ENCODE measurements around the gene HBEGF.

HBEGF gene

DNA sequence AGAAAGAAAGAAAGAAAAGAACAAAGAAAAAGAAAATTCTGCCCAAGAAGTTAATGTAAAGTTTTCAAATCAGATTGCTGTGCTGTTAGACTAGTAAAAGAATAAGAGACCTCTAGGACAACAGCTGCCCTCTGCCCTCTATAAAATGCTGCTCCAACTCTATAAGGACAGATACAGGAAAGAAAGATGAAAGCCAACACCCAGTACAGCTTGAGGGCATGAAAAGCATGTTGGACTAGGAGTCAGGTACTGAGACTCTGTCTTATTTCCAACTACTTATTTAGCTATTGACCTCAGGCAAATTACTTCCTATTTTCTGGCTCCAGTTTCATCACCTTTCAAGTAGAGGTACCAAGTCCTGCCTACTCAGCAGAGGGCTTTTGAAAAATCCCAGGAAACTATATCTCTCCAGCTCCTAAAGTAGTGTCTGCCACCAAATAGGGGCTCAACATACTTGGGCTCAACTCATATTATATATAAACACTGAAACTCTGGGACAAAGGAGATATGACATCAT, 5.7 kb downstream of the HBEGF start:
- peaks cover 19 to 57% (median 26%) of the 10 kb centered on the region in 4 experiments for H3K4me1 ChIP-seq (ENCODE audit: control extremely low read depth in 1 of 4, control insufficient read depth in 4 of 4, insufficient read depth in 4 of 4, low read length in 3 of 4)
- ChIA-PET CTCF (interaction anchor here (0.8 to 19.8 kb wide), 4 partner anchors 10 to 90 kb away, joined by 3 to 552 read pairs (median 104); partner anchors contain the start of gene HBEGF), POLR2A (no interaction called here)
- peaks cover 0 to 5% (median 0%) of the 10 kb centered on the region in 4 experiments for H3K36me3 ChIP-seq (ENCODE audit: control insufficient read depth in 4 of 4, insufficient read depth in 4 of 4, low read length in 3 of 4)
- peaks cover 0 to 10% (median 4%) of the 10 kb centered on the region in 5 experiments for H3K27me3 ChIP-seq (replicated peaks in 2 of 5; ENCODE audit: control insufficient read depth in 4 of 5, insufficient read depth in 5 of 5, low read length in 4 of 5)
- no peak overlapping the region for H3K4me3 ChIP-seq (ENCODE audit: control insufficient read depth in 1 of 7, extremely low read depth in 1 of 7, insufficient read depth in 4 of 7, low read depth in 2 of 7, low read length in 6 of 7)
- no peak for DNase-seq
- no peaks in the 10 kb centered on the region for H3K9me3 ChIP-seq (ENCODE audit: control extremely low read depth in 1 of 5, control insufficient read depth in 4 of 5, insufficient read depth in 2 of 5, low read depth in 1 of 5, low read length in 4 of 5)
- no peak overlapping the region for H3K27ac ChIP-seq (ENCODE audit: insufficient read depth in 1 of 2, low read depth in 1 of 2, low read length in 2 of 2, poor library complexity in 1 of 2, severe bottlenecking in 2 of 2)

DNA sequence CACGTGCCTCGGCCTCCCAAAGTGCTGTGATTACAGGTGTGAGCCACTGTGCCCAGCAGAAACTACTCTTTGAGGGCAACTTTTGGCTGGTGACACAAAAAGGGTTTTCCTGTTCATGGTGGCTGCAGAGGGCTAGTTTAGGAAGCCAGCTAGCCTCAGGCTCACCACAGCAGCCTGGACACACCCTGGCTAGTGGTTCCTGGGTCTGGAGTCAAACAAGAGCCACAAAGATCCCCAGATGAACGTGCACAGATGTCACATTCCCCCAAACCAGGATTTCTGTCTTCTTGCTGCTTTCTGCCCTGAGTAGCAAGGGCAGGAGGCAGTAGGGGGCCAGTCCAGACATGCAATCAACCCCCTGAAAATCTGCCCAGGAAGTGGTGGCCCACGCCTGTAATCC, 6.8 kb downstream of the HBEGF start:
- peaks cover 18 to 47% (median 25%) of the 10 kb centered on the region in 4 experiments for H3K4me1 ChIP-seq (ENCODE audit: control extremely low read depth in 1 of 4, control insufficient read depth in 4 of 4, insufficient read depth in 4 of 4, low read length in 3 of 4)
- CTCF ChIA-PET: interaction anchor here (19.8 kb wide), 1 partner anchor 11 kb away, joined by 204 read pairs; the partner anchor contains the start of gene HBEGF
- POLR2A ChIA-PET: no interaction called here
- no peaks in the 10 kb centered on the region for H3K9me3 ChIP-seq (ENCODE audit: control extremely low read depth in 1 of 5, control insufficient read depth in 4 of 5, insufficient read depth in 2 of 5, low read depth in 1 of 5, low read length in 4 of 5)
- no peak overlapping the region for H3K27ac ChIP-seq (ENCODE audit: insufficient read depth in 1 of 2, low read depth in 1 of 2, low read length in 2 of 2, poor library complexity in 1 of 2, severe bottlenecking in 2 of 2)
- H3K4me3 ChIP-seq (ENCODE audit: control insufficient read depth in 1 of 7, extremely low read depth in 1 of 7, insufficient read depth in 4 of 7, low read depth in 2 of 7, low read length in 6 of 7): no peak overlapping the region
- no peaks in the 10 kb centered on the region for H3K27me3 ChIP-seq (replicated peaks in 2 of 5; ENCODE audit: control insufficient read depth in 4 of 5, insufficient read depth in 5 of 5, low read length in 4 of 5)
- DNase-seq: no peak
- 86% methylated on average over 4 of the region's 4 CpGs for WGBS (ENCODE audit: insufficient coverage)
- H3K36me3 ChIP-seq (ENCODE audit: control insufficient read depth in 4 of 4, insufficient read depth in 4 of 4, low read length in 3 of 4): peaks cover 0 to 12% (median 0%) of the 10 kb centered on the region in 4 experiments

DNA sequence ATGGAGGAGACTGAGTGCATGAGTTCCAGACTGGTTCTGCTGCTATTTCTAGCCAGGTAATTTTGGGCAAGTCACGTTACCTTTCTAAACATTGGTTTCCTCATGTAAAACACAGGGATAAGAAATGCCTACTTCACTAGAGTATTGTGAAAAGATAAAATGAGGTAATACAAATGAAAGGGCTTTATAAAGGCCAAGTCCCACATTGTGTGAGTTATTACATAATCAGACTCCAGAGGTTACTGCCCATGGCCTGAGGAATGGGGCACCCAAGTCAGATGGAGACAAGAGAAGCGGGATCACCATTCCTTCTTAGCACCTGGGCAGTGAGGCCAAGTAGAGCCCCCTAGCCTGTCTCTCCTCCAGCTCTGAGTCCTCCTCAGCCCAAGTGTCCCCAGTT, 7.5 kb downstream of the HBEGF start:
- Histone ChIP-seq H3K27ac (ENCODE audit: insufficient read depth in 1 of 2, low read depth in 1 of 2, low read length in 2 of 2, poor library complexity in 1 of 2, severe bottlenecking in 2 of 2) (no peak overlapping the region), H3K4me3 (ENCODE audit: control insufficient read depth in 1 of 7, extremely low read depth in 1 of 7, insufficient read depth in 4 of 7, low read depth in 2 of 7, low read length in 6 of 7) (no peak overlapping the region), H3K27me3 (replicated peaks in 2 of 5; ENCODE audit: control insufficient read depth in 4 of 5, insufficient read depth in 5 of 5, low read length in 4 of 5) (no peaks in the 10 kb centered on the region), H3K9me3 (ENCODE audit: control extremely low read depth in 1 of 5, control insufficient read depth in 4 of 5, insufficient read depth in 2 of 5, low read depth in 1 of 5, low read length in 4 of 5) (no peaks in the 10 kb centered on the region), H3K36me3 (ENCODE audit: control insufficient read depth in 4 of 4, insufficient read depth in 4 of 4, low read length in 3 of 4) (peaks cover 0 to 19% (median 0%) of the 10 kb centered on the region in 4 experiments), H3K4me1 (ENCODE audit: control extremely low read depth in 1 of 4, control insufficient read depth in 4 of 4, insufficient read depth in 4 of 4, low read length in 3 of 4) (peaks cover 18 to 41% (median 25%) of the 10 kb centered on the region in 4 experiments)
- ChIA-PET POLR2A (no interaction called here), CTCF (interaction anchor here (19.8 kb wide), 1 partner anchor 11 kb away, joined by 204 read pairs; the partner anchor contains the start of gene HBEGF)
- WGBS (ENCODE audit: insufficient coverage): 100% methylated on average over 2 of the region's 2 CpGs
- DNase-seq: no peak

DNA sequence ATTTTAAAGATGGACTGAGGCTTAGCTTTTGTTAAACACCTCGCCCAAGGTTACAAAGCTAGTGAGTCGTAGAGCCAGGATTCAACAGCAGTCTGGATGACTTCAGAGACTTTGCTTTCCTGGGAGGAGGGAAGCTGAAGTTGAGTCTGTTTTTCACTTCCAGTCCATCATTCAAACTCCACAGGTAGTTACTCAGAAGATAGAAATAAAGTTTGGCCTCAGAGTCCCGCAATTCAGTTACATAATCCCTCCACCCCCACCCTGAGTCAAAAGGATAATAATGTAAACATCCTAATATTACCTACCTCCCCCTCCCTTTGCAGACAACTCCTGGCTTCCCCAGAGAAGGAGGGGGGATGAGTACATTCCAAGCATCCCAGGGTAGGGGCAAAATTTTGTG, 8.1 kb downstream of the HBEGF start:
- Histone ChIP-seq H3K4me1 (ENCODE audit: control extremely low read depth in 1 of 4, control insufficient read depth in 4 of 4, insufficient read depth in 4 of 4, low read length in 3 of 4) (peaks cover 18 to 35% (median 23%) of the 10 kb centered on the region in 4 experiments), H3K4me3 (ENCODE audit: control insufficient read depth in 1 of 7, extremely low read depth in 1 of 7, insufficient read depth in 4 of 7, low read depth in 2 of 7, low read length in 6 of 7) (no peak overlapping the region), H3K36me3 (ENCODE audit: control insufficient read depth in 4 of 4, insufficient read depth in 4 of 4, low read length in 3 of 4) (peaks cover 0 to 20% (median 0%) of the 10 kb centered on the region in 4 experiments), H3K27ac (ENCODE audit: insufficient read depth in 1 of 2, low read depth in 1 of 2, low read length in 2 of 2, poor library complexity in 1 of 2, severe bottlenecking in 2 of 2) (no peak overlapping the region), H3K27me3 (replicated peaks in 2 of 5; ENCODE audit: control insufficient read depth in 4 of 5, insufficient read depth in 5 of 5, low read length in 4 of 5) (no peaks in the 10 kb centered on the region), H3K9me3 (ENCODE audit: control extremely low read depth in 1 of 5, control insufficient read depth in 4 of 5, insufficient read depth in 2 of 5, low read depth in 1 of 5, low read length in 4 of 5) (no peaks in the 10 kb centered on the region)
- DNase-seq: no peak
- CTCF ChIA-PET: interaction anchor here (1.6 to 19.8 kb wide), 2 partner anchors 12 to 77 kb away, joined by 4 to 204 read pairs; partner anchors contain the start of gene HBEGF
- WGBS (ENCODE audit: insufficient coverage): no CpG with 5 or more reads among the region's 3 CpGs
- POLR2A ChIA-PET: no interaction called here

DNA sequence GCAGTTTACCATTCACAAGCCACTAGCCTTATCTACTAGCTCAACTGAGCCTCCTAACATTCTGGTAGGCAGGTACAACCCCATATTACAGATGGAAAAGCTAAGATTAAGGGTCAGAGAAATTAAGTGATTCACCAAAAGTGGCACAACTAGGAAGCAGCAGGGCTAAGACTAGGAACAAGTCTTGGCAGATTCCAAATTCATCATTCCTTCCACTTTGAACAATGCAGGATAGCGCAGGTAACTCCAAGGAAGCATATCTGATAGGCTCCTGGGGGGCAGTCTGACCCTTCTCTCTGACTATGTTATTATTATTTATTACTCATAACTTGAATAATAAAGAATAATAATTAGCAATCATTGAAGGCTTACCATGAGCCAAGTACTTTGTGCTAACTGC, 8.5 kb downstream of the HBEGF start:
- no peak overlapping the region for H3K4me3 ChIP-seq (ENCODE audit: control insufficient read depth in 1 of 7, extremely low read depth in 1 of 7, insufficient read depth in 4 of 7, low read depth in 2 of 7, low read length in 6 of 7)
- H3K36me3 ChIP-seq (ENCODE audit: control insufficient read depth in 4 of 4, insufficient read depth in 4 of 4, low read length in 3 of 4): peaks cover 0 to 22% (median 0%) of the 10 kb centered on the region in 4 experiments
- no CpG with 5 or more reads among the region's 1 CpG for WGBS (ENCODE audit: insufficient coverage)
- H3K9me3 ChIP-seq (ENCODE audit: control extremely low read depth in 1 of 5, control insufficient read depth in 4 of 5, insufficient read depth in 2 of 5, low read depth in 1 of 5, low read length in 4 of 5): no peaks in the 10 kb centered on the region
- CTCF ChIA-PET: interaction anchor here (1.1 to 19.8 kb wide), 3 partner anchors 12 to 93 kb away, joined by 3 to 204 read pairs (median 4); partner anchors contain the start of gene HBEGF
- peaks cover 16 to 31% (median 19%) of the 10 kb centered on the region in 4 experiments for H3K4me1 ChIP-seq (ENCODE audit: control extremely low read depth in 1 of 4, control insufficient read depth in 4 of 4, insufficient read depth in 4 of 4, low read length in 3 of 4)
- DNase-seq: no peak
- POLR2A ChIA-PET: no interaction called here
- no peaks in the 10 kb centered on the region for H3K27me3 ChIP-seq (replicated peaks in 2 of 5; ENCODE audit: control insufficient read depth in 4 of 5, insufficient read depth in 5 of 5, low read length in 4 of 5)
- H3K27ac ChIP-seq (ENCODE audit: insufficient read depth in 1 of 2, low read depth in 1 of 2, low read length in 2 of 2, poor library complexity in 1 of 2, severe bottlenecking in 2 of 2): no peak overlapping the region

DNA sequence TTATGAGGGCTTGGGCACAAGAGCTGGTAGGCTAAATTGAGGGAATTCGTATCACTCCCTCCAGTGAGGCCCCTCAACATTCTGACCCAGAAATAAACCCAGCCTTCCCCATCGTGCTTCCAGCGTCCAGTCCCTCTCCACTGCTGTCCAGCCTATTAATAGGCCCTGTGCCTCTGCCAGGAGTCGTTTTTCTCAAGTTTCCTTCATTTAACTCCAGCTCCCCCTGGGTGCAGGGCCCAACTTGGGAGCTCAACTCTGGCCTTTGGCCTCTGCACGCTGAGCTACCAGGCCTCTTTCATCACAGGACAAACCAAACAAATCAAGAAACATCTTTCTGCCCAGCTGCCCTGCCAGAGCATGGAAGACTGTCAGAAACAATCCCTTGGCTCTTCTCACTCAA, 10.0 kb downstream of the HBEGF start:
- POLR2A ChIA-PET: no interaction called here
- Histone ChIP-seq H3K27ac (ENCODE audit: insufficient read depth in 1 of 2, low read depth in 1 of 2, low read length in 2 of 2, poor library complexity in 1 of 2, severe bottlenecking in 2 of 2) (no peak overlapping the region), H3K9me3 (ENCODE audit: control extremely low read depth in 1 of 5, control insufficient read depth in 4 of 5, insufficient read depth in 2 of 5, low read depth in 1 of 5, low read length in 4 of 5) (no peaks in the 10 kb centered on the region), H3K4me1 (ENCODE audit: control extremely low read depth in 1 of 4, control insufficient read depth in 4 of 4, insufficient read depth in 4 of 4, low read length in 3 of 4) (peaks cover under 1 to 16% (median 7%) of the 10 kb centered on the region in 4 experiments), H3K4me3 (ENCODE audit: control insufficient read depth in 1 of 7, extremely low read depth in 1 of 7, insufficient read depth in 4 of 7, low read depth in 2 of 7, low read length in 6 of 7) (no peak overlapping the region), H3K27me3 (replicated peaks in 2 of 5; ENCODE audit: control insufficient read depth in 4 of 5, insufficient read depth in 5 of 5, low read length in 4 of 5) (no peaks in the 10 kb centered on the region), H3K36me3 (ENCODE audit: control insufficient read depth in 4 of 4, insufficient read depth in 4 of 4, low read length in 3 of 4) (peaks cover 0 to 27% (median 0%) of the 10 kb centered on the region in 4 experiments)
- CTCF ChIA-PET: interaction anchor here (0.8 to 19.8 kb wide), 4 partner anchors 13 to 92 kb away, joined by 3 to 204 read pairs (median 4); partner anchors contain the start of gene HBEGF
- no peak for DNase-seq
- WGBS (ENCODE audit: insufficient coverage): 90% methylated on average over 5 of the region's 5 CpGs

DNA sequence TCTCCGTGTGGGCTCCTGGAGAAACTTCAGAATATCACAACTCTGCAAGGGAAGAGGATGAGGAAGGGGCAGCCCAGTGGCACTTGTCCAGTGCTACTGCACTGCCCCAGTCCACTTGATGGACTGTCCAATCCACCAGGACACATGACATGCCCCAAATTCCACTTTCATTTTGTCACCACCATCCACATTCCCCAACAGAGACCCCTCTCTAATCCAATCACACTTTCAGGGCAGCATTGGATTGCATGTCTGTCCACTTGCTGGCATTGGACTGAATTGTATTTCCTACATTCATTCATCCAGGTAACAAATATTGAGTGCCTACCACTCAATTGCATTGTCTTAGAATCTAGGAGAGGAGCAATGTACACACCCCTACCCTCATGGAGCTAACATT, 14.8 kb downstream of the HBEGF start:
- H3K27ac ChIP-seq (ENCODE audit: insufficient read depth in 1 of 2, low read depth in 1 of 2, low read length in 2 of 2, poor library complexity in 1 of 2, severe bottlenecking in 2 of 2): no peak overlapping the region
- no peaks in the 10 kb centered on the region for H3K27me3 ChIP-seq (replicated peaks in 2 of 5; ENCODE audit: control insufficient read depth in 4 of 5, insufficient read depth in 5 of 5, low read length in 4 of 5)
- no peaks in the 10 kb centered on the region for H3K4me1 ChIP-seq (ENCODE audit: control extremely low read depth in 1 of 4, control insufficient read depth in 4 of 4, insufficient read depth in 4 of 4, low read length in 3 of 4)
- H3K36me3 ChIP-seq (ENCODE audit: control insufficient read depth in 4 of 4, insufficient read depth in 4 of 4, low read length in 3 of 4): peaks cover 0 to 24% (median 0%) of the 10 kb centered on the region in 4 experiments
- ChIA-PET CTCF (interaction anchor here (19.8 kb wide), 1 partner anchor 19 kb away, joined by 204 read pairs; the partner anchor contains the start of gene HBEGF), POLR2A (no interaction called here)
- DNase-seq: no peak
- WGBS (ENCODE audit: insufficient coverage): 100% methylated on average over 1 of the region's 1 CpG
- H3K9me3 ChIP-seq (ENCODE audit: control extremely low read depth in 1 of 5, control insufficient read depth in 4 of 5, insufficient read depth in 2 of 5, low read depth in 1 of 5, low read length in 4 of 5): no peaks in the 10 kb centered on the region
- no peak overlapping the region for H3K4me3 ChIP-seq (ENCODE audit: control insufficient read depth in 1 of 7, extremely low read depth in 1 of 7, insufficient read depth in 4 of 7, low read depth in 2 of 7, low read length in 6 of 7)

Measured in common myeloid progenitor, CD34-positive (primary cell).